ENCODE measurements around the gene POLR3B.

DNA sequence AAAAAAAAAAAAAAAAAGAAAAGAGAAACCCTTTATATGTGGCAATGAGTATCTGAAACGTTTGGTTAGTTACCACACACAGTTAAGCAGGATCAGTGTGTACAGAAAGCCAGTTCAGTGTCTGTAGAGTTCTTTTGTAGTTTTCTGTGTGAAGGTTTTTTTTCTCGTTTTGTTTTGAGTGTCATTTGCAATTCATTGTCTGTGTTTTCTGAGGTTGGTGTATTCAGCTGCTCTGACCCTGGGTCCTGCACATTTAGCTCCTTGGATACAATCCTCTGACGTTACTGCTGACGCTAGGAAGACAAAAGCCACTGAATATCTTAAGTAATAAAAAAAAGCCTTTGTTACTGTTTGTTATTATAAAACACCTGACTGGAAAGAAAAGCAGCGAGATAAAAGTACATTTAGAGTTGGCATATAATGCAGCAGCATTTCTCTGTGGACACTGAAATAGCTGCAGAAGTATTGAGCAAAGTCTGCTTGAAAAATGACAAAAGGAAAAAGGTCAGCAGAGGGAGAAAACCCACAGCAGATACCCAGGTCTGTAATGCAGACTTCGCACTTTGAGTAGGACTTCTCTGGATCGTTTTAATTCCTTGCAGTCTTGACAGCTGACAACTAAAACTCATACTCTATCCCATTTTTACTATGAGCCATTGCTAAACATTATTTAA is 89.0 kb downstream of the POLR3B start:
- TF ChIP-seq, protein P1, sequence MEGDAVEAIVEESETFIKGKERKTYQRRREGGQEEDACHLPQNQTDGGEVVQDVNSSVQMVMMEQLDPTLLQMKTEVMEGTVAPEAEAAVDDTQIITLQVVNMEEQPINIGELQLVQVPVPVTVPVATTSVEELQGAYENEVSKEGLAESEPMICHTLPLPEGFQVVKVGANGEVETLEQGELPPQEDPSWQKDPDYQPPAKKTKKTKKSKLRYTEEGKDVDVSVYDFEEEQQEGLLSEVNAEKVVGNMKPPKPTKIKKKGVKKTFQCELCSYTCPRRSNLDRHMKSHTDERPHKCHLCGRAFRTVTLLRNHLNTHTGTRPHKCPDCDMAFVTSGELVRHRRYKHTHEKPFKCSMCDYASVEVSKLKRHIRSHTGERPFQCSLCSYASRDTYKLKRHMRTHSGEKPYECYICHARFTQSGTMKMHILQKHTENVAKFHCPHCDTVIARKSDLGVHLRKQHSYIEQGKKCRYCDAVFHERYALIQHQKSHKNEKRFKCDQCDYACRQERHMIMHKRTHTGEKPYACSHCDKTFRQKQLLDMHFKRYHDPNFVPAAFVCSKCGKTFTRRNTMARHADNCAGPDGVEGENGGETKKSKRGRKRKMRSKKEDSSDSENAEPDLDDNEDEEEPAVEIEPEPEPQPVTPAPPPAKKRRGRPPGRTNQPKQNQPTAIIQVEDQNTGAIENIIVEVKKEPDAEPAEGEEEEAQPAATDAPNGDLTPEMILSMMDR (conservative IDR thresholded peaks at IDR 0.05) = no peak
- TF ChIP-seq ZFX (IDR thresholded peaks at IDR 0.05) = no peak

All from C4-2B (cell line).